ENCODE data around the gene LRRIQ4.

DNA sequence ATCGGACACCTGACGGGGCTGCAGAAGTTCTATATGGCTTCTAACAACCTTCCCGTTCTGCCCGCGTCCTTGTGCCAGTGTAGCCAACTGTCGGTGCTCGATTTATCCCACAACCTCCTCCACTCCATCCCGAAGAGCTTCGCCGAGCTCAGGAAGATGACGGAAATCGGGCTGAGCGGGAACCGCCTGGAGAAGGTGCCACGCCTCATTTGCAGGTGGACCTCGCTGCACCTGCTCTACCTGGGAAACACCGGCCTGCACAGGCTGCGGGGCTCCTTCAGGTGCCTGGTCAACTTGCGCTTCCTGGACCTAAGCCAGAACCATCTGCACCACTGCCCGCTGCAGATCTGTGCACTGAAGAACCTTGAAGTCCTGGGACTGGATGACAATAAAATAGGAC is 9.9 kb downstream of the LRRIQ4 start:
- TF ChIP-seq, protein P1, sequence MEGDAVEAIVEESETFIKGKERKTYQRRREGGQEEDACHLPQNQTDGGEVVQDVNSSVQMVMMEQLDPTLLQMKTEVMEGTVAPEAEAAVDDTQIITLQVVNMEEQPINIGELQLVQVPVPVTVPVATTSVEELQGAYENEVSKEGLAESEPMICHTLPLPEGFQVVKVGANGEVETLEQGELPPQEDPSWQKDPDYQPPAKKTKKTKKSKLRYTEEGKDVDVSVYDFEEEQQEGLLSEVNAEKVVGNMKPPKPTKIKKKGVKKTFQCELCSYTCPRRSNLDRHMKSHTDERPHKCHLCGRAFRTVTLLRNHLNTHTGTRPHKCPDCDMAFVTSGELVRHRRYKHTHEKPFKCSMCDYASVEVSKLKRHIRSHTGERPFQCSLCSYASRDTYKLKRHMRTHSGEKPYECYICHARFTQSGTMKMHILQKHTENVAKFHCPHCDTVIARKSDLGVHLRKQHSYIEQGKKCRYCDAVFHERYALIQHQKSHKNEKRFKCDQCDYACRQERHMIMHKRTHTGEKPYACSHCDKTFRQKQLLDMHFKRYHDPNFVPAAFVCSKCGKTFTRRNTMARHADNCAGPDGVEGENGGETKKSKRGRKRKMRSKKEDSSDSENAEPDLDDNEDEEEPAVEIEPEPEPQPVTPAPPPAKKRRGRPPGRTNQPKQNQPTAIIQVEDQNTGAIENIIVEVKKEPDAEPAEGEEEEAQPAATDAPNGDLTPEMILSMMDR (conservative IDR thresholded peaks at IDR 0.05 in 1 of 2, IDR thresholded peaks at IDR 0.05 in 1 of 2; ENCODE audit: extremely low read depth in 1 of 2, insufficient read depth in 1 of 2, low read depth in 1 of 2, low read length in 2 of 2): no peak
- TF ChIP-seq EZH2 (IDR thresholded peaks at IDR 0.05; ENCODE audit: borderline replicate concordance, low read length): no peak

All from mammary epithelial cell (primary cell).